ENCODE results near the gene DNM3.
A peak's percentile ranks its signal among the peaks of the same experiment; 100 is the strongest.

DNM3 gene

DNA sequence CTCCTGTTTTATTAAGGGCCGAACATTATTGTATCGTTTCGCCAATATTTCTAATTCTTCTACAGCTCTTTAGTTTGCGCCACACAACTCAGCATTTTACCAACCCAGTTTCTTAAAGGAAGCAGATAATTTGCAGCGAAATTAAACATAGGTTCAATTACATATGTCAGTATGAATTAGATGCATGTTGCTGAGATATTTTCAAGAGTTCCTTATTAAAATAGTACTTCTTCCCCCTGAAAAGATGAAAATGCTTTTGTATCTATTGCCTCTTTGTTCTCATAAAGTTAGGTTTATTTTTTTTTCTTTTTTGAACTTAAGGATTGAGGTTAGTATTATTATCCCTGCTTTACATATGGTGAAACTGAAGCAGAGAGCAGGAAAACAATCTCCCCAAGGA lies 395.7 kb downstream of the DNM3 start:
- TF ChIP-seq TEAD4 (IDR thresholded peaks at IDR 0.05) (no peak), EGR1 (IDR thresholded peaks at IDR 0.05) (no peak), EP300 (IDR thresholded peaks at IDR 0.05; ENCODE audit: borderline replicate concordance) (no peak), TAF1 (IDR thresholded peaks at IDR 0.05; ENCODE audit: low read depth) (no peak), ZBTB7A (IDR thresholded peaks at IDR 0.05; ENCODE audit: low read depth) (no peak), NFIC (IDR thresholded peaks at IDR 0.05) (no peak), CREB1 (IDR thresholded peaks at IDR 0.05; ENCODE audit: low read depth) (no peak), TCF12 (IDR thresholded peaks at IDR 0.05; ENCODE audit: low read depth) (no peak), CEBPB (IDR thresholded peaks at IDR 0.05) (no peak), FOXM1 (IDR thresholded peaks at IDR 0.05; ENCODE audit: borderline replicate concordance, low read depth) (no peak), YY1 (IDR thresholded peaks at IDR 0.05; ENCODE audit: low read depth) (no peak), RAD21 (IDR thresholded peaks at IDR 0.05; ENCODE audit: low read depth) (no peak)
- TF ChIP-seq, protein P1, sequence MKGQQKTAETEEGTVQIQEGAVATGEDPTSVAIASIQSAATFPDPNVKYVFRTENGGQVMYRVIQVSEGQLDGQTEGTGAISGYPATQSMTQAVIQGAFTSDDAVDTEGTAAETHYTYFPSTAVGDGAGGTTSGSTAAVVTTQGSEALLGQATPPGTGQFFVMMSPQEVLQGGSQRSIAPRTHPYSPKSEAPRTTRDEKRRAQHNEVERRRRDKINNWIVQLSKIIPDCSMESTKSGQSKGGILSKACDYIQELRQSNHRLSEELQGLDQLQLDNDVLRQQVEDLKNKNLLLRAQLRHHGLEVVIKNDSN (IDR thresholded peaks at IDR 0.05): no peak
- TF ChIP-seq, protein P2, sequence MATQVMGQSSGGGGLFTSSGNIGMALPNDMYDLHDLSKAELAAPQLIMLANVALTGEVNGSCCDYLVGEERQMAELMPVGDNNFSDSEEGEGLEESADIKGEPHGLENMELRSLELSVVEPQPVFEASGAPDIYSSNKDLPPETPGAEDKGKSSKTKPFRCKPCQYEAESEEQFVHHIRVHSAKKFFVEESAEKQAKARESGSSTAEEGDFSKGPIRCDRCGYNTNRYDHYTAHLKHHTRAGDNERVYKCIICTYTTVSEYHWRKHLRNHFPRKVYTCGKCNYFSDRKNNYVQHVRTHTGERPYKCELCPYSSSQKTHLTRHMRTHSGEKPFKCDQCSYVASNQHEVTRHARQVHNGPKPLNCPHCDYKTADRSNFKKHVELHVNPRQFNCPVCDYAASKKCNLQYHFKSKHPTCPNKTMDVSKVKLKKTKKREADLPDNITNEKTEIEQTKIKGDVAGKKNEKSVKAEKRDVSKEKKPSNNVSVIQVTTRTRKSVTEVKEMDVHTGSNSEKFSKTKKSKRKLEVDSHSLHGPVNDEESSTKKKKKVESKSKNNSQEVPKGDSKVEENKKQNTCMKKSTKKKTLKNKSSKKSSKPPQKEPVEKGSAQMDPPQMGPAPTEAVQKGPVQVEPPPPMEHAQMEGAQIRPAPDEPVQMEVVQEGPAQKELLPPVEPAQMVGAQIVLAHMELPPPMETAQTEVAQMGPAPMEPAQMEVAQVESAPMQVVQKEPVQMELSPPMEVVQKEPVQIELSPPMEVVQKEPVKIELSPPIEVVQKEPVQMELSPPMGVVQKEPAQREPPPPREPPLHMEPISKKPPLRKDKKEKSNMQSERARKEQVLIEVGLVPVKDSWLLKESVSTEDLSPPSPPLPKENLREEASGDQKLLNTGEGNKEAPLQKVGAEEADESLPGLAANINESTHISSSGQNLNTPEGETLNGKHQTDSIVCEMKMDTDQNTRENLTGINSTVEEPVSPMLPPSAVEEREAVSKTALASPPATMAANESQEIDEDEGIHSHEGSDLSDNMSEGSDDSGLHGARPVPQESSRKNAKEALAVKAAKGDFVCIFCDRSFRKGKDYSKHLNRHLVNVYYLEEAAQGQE (IDR thresholded peaks at IDR 0.05; ENCODE audit: low read depth): no peak
- TF ChIP-seq, protein P3, sequence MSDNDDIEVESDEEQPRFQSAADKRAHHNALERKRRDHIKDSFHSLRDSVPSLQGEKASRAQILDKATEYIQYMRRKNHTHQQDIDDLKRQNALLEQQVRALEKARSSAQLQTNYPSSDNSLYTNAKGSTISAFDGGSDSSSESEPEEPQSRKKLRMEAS (IDR thresholded peaks at IDR 0.05): no peak

DNA sequence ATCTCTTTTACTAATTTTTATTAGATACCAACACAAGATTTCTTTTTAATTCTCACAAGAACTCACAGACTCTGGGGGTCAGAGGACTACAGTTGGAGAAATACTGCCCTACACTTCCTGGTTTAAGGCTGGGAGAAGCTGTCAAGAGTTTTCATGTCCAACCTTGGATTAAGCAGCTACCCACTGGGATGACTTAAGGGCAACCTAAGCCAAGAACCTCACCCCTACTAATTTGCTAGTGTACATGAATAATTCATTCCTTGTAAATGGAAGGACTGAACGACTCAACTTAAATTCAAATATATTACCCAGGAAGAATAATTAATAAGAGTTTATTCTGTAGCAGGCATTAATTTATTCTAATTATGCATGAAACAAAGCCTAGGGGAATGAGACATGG lies 396.9 kb downstream of the DNM3 start:
- TF ChIP-seq EP300 (IDR thresholded peaks at IDR 0.05; ENCODE audit: borderline replicate concordance): no peak
- TF ChIP-seq, protein P1 (IDR thresholded peaks at IDR 0.05): no peak
- no peak for TF ChIP-seq EGR1 (IDR thresholded peaks at IDR 0.05)
- no peak for TF ChIP-seq RAD21 (IDR thresholded peaks at IDR 0.05; ENCODE audit: low read depth)
- no peak for TF ChIP-seq CEBPB (IDR thresholded peaks at IDR 0.05)

DNA sequence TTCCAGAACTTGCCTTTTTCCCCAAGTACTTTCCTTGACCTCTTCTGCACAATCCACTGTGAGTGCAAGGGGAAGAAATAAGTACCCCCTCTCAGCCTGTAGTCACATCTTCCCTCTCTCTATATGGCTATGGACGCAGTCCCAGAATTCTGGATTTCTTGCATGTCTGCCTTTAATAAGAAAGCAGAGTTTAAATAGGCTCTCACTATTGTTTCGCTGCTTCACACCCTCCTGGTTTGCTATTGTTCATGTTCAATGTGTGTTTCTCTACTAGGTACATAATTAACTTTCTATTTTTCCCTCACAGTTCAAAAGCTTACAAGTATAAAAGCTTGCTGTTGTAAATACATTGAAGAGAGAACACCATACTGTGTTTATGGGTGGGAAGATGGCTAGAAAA lies 397.7 kb downstream of the DNM3 start:
- TF ChIP-seq EGR1 (IDR thresholded peaks at IDR 0.05): no peak
- peak; percentile 2; the same call in 1 of the 2 replicates for TF ChIP-seq RAD21 (IDR thresholded peaks at IDR 0.05; ENCODE audit: low read depth)
- no peak for TF ChIP-seq ZBTB7A (IDR thresholded peaks at IDR 0.05; ENCODE audit: low read depth)
- TF ChIP-seq FOXM1 (IDR thresholded peaks at IDR 0.05; ENCODE audit: borderline replicate concordance, low read depth): peak; percentile 88
- peak; percentile 71 for TF ChIP-seq NFIC (IDR thresholded peaks at IDR 0.05)
- TF ChIP-seq EP300 (IDR thresholded peaks at IDR 0.05; ENCODE audit: borderline replicate concordance): peak; percentile 93
- TF ChIP-seq, protein P3 (IDR thresholded peaks at IDR 0.05): no peak
- TF ChIP-seq CEBPB (IDR thresholded peaks at IDR 0.05): no peak
- no peak for TF ChIP-seq YY1 (IDR thresholded peaks at IDR 0.05; ENCODE audit: low read depth)
- TF ChIP-seq CREB1 (IDR thresholded peaks at IDR 0.05; ENCODE audit: low read depth): no peak
- peak; percentile 82 for TF ChIP-seq TCF12 (IDR thresholded peaks at IDR 0.05; ENCODE audit: low read depth)
- TF ChIP-seq, protein P2 (IDR thresholded peaks at IDR 0.05; ENCODE audit: low read depth): no peak
- peak; percentile 54 for TF ChIP-seq TEAD4 (IDR thresholded peaks at IDR 0.05)
- TF ChIP-seq TAF1 (IDR thresholded peaks at IDR 0.05; ENCODE audit: low read depth): 0 out of 2 replicates have a peak, but pooled peaks have one; percentile 17
- TF ChIP-seq, protein P1 (IDR thresholded peaks at IDR 0.05): no peak

DNA sequence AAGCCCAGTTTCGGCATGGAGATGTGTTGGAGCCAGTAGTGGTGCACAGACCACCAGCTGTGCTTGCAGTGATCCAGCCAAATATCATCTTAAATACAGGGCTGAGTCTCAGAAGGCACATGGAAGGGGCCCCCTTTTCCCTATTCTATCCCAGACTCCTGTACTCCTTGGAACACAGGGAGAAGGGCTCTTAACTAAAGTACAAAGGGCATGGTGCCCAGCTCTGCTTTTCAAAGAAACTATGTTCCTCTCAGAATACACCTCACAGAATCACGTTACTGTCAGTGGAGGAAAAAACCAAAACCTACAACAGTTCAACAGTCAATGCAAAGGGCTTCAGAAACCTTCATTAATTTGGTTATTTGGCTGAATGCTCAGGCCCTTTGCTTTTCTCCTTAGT lies 398.6 kb downstream of the DNM3 start:
- no peak for TF ChIP-seq TAF1 (IDR thresholded peaks at IDR 0.05; ENCODE audit: low read depth)
- TF ChIP-seq NFIC (IDR thresholded peaks at IDR 0.05): peak; percentile 29; the same call in 1 of the 2 replicates

DNA sequence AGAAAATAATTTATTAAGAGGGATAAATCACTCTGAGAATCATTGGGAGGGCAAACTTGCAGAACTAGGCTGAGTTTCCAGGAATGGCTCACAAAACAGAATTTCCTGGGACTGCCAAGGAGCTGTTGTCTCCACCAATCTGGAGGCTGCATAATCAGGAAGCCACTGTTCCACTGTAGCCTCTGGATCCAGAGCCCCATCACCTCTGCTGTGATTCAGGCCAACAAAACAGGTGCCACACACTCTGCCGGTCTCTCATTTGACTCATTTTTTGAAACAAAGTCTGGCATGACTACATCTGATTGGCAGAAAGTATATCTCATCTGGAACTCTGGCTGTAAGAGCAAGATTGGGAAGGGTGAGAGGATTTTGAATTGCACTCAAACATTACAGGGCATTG lies 400.2 kb downstream of the DNM3 start:
- TF ChIP-seq TAF1 (IDR thresholded peaks at IDR 0.05; ENCODE audit: low read depth) (no peak), RAD21 (IDR thresholded peaks at IDR 0.05; ENCODE audit: low read depth) (no peak), CREB1 (IDR thresholded peaks at IDR 0.05; ENCODE audit: low read depth) (no peak), NFIC (IDR thresholded peaks at IDR 0.05) (no peak), EP300 (IDR thresholded peaks at IDR 0.05; ENCODE audit: borderline replicate concordance) (no peak), ZBTB7A (IDR thresholded peaks at IDR 0.05; ENCODE audit: low read depth) (no peak), CEBPB (IDR thresholded peaks at IDR 0.05) (no peak), TEAD4 (IDR thresholded peaks at IDR 0.05) (no peak), EGR1 (IDR thresholded peaks at IDR 0.05) (no peak)
- TF ChIP-seq, protein P3 (IDR thresholded peaks at IDR 0.05): no peak
- TF ChIP-seq, protein P2 (IDR thresholded peaks at IDR 0.05; ENCODE audit: low read depth): no peak
